Ascending aorta (tissue), 2 donors: Measurements from ENCODE around the gene ATG9B. TPM values are rescaled to one million over a fixed set of nuclear protein-coding genes. Genes with fewer than 3 reads are reported as not detected.

Experiments used
- DNase-seq, 2 donors: peaks; one replicate each; pipeline ENCODE4 v3.0.0-alpha.2; 2019; ENCODE audit warnings: low spot score in 2 of 2
- H3K27ac ChIP-seq, 2 donors: fragments of 200-600 bp; sonication (generic); one replicate each; pipeline ENCODE4 v1.5.1; 2016 to 2017; ENCODE audit warnings: mild to moderate bottlenecking in 1 of 2
- H3K27me3 ChIP-seq: fragments of 200-600 bp; sonication (generic); one replicate; pipeline ENCODE4 v1.5.1; 2017
- H3K36me3 ChIP-seq, 2 donors: fragments of 200-600 bp; sonication (generic); one replicate each; pipeline ENCODE4 v1.5.1; 2016
- H3K4me1 ChIP-seq, 2 donors: fragments of 200-600 bp; sonication (generic); one replicate each; pipeline ENCODE4 v1.5.1; 2016 to 2017; ENCODE audit warnings: mild to moderate bottlenecking in 1 of 2
- H3K4me3 ChIP-seq, 2 donors: fragments of 200-600 bp; sonication (generic); one replicate each; pipeline ENCODE4 v1.5.1; 2016 to 2017; ENCODE audit warnings: mild to moderate bottlenecking in 1 of 2
- H3K9me3 ChIP-seq, 2 donors: fragments of 200-600 bp; sonication (generic); one replicate each; pipeline ENCODE4 v1.5.1; 2016
- intact Hi-C: fragments of 100-400 bp; cut with DNase I; formaldehyde crosslinking; loops from one replicate; pipeline ENCODE4 v1.15.1; 2023
- total RNA-seq: library from RNA; depleted of rRNA; stranded (reverse); fragments of >200 nt; gene quantifications from one replicate; pipeline ENCODE4 v1.1.0, GENCODE V29; 2016
- TF ChIP-seq, protein P1 (sequence below), 3 experiments: fragments of 200-600 bp in 2 of 3; fragments of 450-650 bp in 1 of 3; sonication (generic) in 2 of 3; IDR thresholded peaks; one replicate each; pipeline ENCODE4 v1.5.1; 2016 to 2019; ENCODE audit warnings: antibody characterized with exemption in 3 of 3, mild to moderate bottlenecking in 1 of 3, moderate library complexity in 1 of 3

Gene ATG9B
- total RNA-seq, 1 donor from 2014 or later: not detected

DNA sequence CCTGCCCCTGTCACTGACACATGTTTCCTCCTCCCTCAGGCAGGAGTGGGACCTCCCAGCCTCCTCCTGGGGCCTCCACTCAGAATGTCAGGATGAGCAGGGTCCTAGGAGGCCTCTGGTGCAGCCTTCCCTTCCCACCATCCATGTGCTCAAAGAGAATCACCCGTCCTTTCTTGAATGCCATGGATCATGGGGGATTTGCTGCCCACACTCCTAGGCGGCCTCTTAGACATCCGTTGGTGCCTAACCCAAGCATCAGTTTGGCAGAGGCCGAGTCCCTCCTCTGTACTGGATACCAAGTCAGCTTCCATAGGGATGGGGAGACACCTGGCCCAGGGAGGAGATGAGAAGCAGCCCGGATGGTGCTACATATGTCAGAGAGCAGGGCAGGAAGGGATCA is 26.5 kb downstream of the ATG9B start:
- Histone ChIP-seq H3K27me3 (no peaks in the 10 kb centered on the region), H3K9me3 (no peaks in the 10 kb centered on the region), H3K36me3 (no peaks in the 10 kb centered on the region), H3K27ac (no peak overlapping the region), H3K4me3 (no peak overlapping the region), H3K4me1 (no peaks in the 10 kb centered on the region)
- intact Hi-C loops: no loop called here
- TF ChIP-seq, protein P1, sequence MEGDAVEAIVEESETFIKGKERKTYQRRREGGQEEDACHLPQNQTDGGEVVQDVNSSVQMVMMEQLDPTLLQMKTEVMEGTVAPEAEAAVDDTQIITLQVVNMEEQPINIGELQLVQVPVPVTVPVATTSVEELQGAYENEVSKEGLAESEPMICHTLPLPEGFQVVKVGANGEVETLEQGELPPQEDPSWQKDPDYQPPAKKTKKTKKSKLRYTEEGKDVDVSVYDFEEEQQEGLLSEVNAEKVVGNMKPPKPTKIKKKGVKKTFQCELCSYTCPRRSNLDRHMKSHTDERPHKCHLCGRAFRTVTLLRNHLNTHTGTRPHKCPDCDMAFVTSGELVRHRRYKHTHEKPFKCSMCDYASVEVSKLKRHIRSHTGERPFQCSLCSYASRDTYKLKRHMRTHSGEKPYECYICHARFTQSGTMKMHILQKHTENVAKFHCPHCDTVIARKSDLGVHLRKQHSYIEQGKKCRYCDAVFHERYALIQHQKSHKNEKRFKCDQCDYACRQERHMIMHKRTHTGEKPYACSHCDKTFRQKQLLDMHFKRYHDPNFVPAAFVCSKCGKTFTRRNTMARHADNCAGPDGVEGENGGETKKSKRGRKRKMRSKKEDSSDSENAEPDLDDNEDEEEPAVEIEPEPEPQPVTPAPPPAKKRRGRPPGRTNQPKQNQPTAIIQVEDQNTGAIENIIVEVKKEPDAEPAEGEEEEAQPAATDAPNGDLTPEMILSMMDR (IDR thresholded peaks at IDR 0.05): no peak
- DNase-seq: no peak

DNA sequence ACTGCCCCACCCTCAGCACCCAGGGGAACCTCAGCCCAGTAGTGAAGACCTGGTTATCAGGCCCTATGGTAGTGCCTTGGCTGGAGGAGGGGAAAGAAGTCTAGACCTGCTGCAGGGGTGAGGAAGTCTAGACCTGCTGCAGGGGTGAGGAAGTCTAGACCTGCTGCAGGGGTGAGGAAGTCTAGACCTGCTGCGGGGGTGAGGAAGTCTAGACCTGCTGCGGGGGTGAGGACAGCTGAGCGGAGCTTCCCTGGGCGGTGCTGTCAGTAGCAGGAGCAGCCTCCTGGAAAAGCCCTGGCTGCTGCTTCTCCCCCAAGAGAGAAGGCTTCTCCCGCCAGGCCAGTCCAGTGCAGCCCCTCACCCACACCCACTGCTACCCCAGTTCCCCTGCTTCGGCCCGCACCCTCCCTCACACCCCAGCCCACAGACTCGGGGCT is 27.2 kb downstream of the ATG9B start:
- Histone ChIP-seq H3K4me1 (no peaks in the 10 kb centered on the region), H3K9me3 (no peaks in the 10 kb centered on the region), H3K4me3 (no peak overlapping the region), H3K27ac (no peak overlapping the region), H3K27me3 (no peaks in the 10 kb centered on the region), H3K36me3 (no peaks in the 10 kb centered on the region)
- intact Hi-C loops: no loop called here
- no peak for DNase-seq
- TF ChIP-seq, protein P1 (IDR thresholded peaks at IDR 0.05): no peak

DNA sequence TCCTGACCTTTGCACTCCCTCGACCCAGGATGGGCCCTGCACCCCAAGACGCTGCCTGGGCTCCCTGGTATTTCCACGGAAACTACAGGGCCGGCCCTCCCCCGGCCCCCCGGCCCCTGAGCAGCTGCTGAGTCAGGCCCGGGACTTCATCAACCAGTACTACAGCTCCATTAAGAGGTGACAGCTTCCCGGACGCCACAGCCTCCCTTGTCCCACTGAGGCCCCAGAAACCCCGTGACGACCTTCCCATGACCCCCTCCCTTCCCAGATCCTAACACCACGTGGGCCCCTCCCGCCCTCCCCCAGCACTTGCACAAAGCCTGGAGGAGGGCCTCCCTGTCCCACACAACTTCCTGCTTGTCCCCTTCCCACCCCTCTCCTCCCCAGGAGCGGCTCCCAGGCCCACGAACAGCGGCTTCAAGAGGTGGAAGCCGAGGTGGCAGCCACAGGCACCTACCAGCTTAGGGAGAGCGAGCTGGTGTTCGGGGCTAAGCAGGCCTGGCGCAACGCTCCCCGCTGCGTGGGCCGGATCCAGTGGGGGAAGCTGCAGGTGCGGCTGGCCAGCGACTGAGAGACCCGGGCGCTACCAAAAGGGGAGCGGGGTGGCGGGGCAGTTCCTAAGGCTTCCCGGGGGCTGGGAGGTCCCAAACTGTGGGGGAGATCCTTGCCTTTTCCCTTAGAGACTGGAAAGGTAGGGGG is 27.8 kb downstream of the ATG9B start:
- intact Hi-C loops: no loop called here
- H3K27ac ChIP-seq: no peak overlapping the region
- DNase-seq: no peak
- no peaks in the 10 kb centered on the region for H3K27me3 ChIP-seq
- H3K36me3 ChIP-seq: no peaks in the 10 kb centered on the region
- H3K9me3 ChIP-seq: no peaks in the 10 kb centered on the region
- no peak overlapping the region for H3K4me3 ChIP-seq
- H3K4me1 ChIP-seq: no peaks in the 10 kb centered on the region
- TF ChIP-seq, protein P1 (IDR thresholded peaks at IDR 0.05): no peak

DNA sequence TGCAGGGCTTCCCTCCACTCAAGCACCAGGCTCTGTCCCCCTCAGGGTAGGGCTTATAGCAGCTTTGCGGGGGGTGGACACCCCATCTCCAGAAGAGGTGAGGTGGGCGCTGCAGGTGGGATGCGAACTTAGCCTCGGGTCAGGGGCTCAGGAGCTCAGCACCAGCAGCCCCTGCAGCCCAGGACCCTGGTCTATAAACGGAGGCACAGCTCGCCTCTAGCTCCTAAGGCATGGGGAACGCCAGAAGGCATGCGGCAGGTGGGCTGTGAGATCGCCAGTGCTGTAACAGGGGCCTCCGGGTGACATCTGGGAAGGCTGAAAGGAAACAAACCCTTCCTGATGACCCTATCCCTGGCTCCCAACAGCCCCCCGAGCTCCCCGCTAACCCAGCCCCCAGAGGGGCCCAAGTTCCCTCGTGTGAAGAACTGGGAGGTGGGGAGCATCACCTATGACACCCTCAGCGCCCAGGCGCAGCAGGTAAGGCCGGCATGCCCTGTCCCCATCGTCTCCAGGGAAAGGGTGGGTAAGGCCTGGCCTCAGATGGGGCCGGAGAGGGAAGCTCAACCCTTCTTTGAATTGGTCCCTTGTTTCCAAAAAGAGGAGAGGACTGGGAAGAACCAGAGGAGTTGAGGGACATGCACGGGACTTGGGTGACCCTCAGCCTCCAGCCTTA is 29.3 kb downstream of the ATG9B start:
- Histone ChIP-seq H3K4me1 (no peaks in the 10 kb centered on the region), H3K9me3 (no peaks in the 10 kb centered on the region), H3K4me3 (peak overlapping the region in 1 of 2 donors; percentile 30), H3K36me3 (no peaks in the 10 kb centered on the region), H3K27ac (no peak overlapping the region), H3K27me3 (no peaks in the 10 kb centered on the region)
- TF ChIP-seq, protein P1 (IDR thresholded peaks at IDR 0.05): no peak
- intact Hi-C loops: no loop called here
- DNase-seq: no peak

DNA sequence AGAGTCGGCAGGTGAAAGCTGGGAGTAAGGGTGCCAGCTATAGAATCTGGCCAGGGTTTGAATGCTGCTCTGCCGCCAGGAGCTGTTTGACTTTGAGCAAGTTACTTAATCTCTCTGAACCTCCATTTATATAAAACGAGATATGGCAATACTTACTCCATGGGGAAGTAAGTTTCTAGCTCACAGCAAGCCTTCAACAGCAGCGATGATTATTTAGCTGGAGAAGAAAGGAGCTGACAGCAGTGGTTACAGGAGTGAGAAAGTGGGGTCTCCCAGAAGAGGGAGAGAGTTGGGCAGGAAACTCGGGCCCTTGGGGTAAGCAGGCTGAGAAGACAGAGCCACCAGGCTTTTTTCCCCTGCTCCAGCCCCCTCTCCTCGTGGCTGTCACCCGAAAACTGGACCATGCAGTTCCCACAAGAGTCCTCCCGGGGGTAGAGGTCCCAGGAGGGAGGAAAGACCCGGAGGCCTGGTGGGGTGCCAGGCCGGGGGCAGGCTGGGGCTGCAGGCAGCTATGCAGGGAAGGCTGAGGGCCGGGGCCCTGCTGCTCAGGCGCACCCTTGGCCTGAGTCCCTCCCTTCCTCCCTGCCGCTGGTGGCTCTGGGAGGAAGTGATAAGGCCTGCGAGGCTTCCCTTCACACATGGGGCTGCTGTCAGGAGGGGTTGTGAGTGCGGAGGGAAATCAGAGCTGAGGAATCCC is 30.0 kb downstream of the ATG9B start:
- H3K36me3 ChIP-seq: no peaks in the 10 kb centered on the region
- TF ChIP-seq, protein P1 (IDR thresholded peaks at IDR 0.05): no peak
- H3K9me3 ChIP-seq: no peaks in the 10 kb centered on the region
- DNase-seq: no peak
- no peaks in the 10 kb centered on the region for H3K27me3 ChIP-seq
- H3K4me3 ChIP-seq: peak overlapping the region in 1 of 2 donors; percentile 30
- H3K27ac ChIP-seq: no peak overlapping the region
- no peaks in the 10 kb centered on the region for H3K4me1 ChIP-seq
- intact Hi-C loops: no loop called here
